Neutrophil (primary cell): ENCODE measurements around the gene DNAH17.

ENCODE experiments used
- H3K27ac ChIP-seq: fragments of 200-600 bp; sonication (generic); 2 replicates; pipeline ENCODE4 v1.5.1; 2016; ENCODE audit warnings: mild to moderate bottlenecking, moderate library complexity
- H3K27me3 ChIP-seq: fragments of 200-600 bp; sonication (generic); 2 replicates; pipeline ENCODE4 v1.6.0; 2016; ENCODE audit warnings: mild to moderate bottlenecking
- H3K36me3 ChIP-seq: fragments of 200-600 bp; sonication (generic); 2 replicates; pipeline ENCODE4 v1.5.1; 2017
- H3K4me1 ChIP-seq, 2 experiments: fragments of 200-600 bp in 1 of 2; sonication (generic) in 1 of 2; 1 replicate in 1 of 2; 2 replicates in 1 of 2; pipeline versions ENCODE4 v1.5.1 to v1.6.1; 2013 to 2016; ENCODE audit warnings: low read depth in 1 of 2, low read length in 1 of 2, mild to moderate bottlenecking in 1 of 2, moderate library complexity in 1 of 2; ENCODE audit not compliant: control insufficient read depth in 1 of 2, insufficient read depth in 1 of 2
- H3K4me3 ChIP-seq, 2 experiments: fragments of 200-600 bp in 1 of 2; sonication (generic) in 1 of 2; 1 replicate in 1 of 2; 2 replicates in 1 of 2; pipeline ENCODE4 v1.5.1; 2013 to 2016; ENCODE audit warnings: low read depth in 1 of 2, low read length in 1 of 2, mild to moderate bottlenecking in 1 of 2, moderate library complexity in 1 of 2
- H3K9me3 ChIP-seq: fragments of 200-600 bp; sonication (generic); 2 replicates; pipeline ENCODE4 v1.5.1; 2016
- TF ChIP-seq, protein P1 (sequence below): fragments of 200-600 bp; sonication (generic); IDR thresholded peaks from 2 replicates; pipeline ENCODE4 v1.5.1; 2016; ENCODE audit warnings: antibody characterized with exemption

The DNAH17 gene

DNA sequence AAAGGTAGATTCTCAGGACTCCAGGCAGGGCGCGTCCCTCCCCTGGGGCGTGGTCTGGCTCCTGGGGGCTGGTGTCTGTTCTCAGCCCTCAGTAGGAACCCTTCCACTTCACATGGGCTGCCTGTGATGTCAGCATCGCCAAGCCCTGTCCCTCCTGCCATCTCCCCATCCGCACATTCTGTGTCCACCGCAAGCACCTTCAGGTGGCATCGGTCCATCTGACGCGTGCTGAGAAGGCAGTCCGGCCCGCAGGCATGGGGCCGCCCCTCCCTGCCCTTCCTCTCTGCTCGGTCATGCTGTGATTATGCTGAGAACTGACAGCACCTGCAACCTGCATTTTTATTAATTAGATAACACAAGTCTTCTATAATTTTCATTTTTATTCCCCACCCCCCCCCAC is 12.7 kb upstream of the DNAH17 start:
- TF ChIP-seq, protein P1, sequence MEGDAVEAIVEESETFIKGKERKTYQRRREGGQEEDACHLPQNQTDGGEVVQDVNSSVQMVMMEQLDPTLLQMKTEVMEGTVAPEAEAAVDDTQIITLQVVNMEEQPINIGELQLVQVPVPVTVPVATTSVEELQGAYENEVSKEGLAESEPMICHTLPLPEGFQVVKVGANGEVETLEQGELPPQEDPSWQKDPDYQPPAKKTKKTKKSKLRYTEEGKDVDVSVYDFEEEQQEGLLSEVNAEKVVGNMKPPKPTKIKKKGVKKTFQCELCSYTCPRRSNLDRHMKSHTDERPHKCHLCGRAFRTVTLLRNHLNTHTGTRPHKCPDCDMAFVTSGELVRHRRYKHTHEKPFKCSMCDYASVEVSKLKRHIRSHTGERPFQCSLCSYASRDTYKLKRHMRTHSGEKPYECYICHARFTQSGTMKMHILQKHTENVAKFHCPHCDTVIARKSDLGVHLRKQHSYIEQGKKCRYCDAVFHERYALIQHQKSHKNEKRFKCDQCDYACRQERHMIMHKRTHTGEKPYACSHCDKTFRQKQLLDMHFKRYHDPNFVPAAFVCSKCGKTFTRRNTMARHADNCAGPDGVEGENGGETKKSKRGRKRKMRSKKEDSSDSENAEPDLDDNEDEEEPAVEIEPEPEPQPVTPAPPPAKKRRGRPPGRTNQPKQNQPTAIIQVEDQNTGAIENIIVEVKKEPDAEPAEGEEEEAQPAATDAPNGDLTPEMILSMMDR = no peak
- Histone ChIP-seq H3K4me1 (peaks cover 43 to 63% of the 10 kb centered on the region in 2 experiments), H3K27me3 (no peaks in the 10 kb centered on the region), H3K27ac (peak overlapping the region; percentile 95), H3K4me3 (no peak overlapping the region), H3K36me3 (no peaks in the 10 kb centered on the region), H3K9me3 (no peaks in the 10 kb centered on the region)

DNA sequence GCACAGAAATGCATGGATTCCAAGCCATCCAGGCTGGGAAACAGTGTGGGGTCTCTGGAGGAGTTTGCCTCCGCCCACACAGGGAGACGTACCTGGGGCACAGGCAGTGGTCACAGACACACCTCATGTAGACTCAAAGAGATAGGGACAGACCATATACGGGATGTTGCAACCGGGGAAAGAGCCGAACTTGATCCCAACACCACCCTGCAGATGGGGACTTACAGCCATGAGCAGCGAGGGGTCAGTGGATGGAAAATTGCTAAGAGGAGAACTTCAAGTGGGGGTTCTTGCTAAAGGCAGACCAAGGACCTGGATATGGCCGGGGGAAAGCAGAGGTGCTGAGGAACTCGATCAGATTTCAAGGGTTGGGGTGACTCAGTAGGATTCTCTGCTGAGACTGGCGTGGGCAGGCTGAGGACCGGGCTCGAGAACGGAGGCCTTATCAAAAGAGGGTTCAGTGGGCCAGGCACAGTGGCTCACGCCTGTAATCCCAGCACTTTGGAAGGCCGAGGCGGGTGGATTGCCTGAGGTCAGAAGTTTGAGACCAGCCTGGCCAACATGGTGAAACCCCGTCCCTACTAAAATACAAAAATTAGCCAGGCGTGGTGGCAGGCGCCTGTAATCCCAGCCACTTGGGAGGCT is 12.0 kb upstream of the DNAH17 start:
- Histone ChIP-seq H3K27ac (no peak overlapping the region), H3K9me3 (no peaks in the 10 kb centered on the region), H3K4me3 (no peak overlapping the region), H3K27me3 (no peaks in the 10 kb centered on the region), H3K4me1 (peaks cover 40 to 58% of the 10 kb centered on the region in 2 experiments), H3K36me3 (no peaks in the 10 kb centered on the region)
- TF ChIP-seq, protein P1 = no peak

DNA sequence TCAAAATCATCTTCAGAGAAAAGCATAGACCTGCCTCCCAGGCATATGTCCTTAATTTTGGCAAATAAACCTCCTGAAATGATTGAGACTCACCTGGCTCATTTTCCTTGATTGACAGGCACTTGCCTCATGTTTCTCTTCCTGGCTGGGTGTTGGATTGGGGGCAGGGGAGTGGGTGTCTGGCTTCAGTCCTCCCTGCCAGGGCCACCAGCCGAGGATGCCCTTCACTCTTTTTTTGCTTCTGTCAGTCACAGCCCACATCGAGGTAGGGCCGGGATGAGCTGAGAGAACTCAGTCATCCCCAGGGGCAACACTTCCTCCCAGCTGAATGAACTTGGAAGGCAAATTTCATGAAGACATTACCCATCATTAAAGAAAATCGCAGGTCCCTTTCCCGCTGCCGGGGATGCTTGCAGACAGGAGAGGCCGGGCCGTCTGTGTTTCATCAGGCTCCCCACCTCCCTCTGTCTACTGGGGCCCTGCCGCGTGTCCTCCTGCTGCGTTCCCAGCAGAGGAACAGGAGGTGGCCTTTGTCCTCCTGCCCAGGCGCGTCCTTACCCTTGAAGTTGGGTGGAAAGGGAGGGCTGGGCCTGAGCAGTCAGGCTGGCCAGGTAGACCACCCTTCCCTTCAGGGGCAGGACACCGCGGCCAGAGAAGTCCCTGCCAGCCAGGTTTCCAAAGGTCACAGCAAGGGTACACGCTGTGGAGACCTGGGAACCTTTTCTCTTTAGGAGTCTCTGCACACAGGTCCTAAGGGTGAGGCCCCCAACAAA is 11.2 kb upstream of the DNAH17 start:
- Histone ChIP-seq H3K9me3 (no peaks in the 10 kb centered on the region), H3K27ac (no peak overlapping the region), H3K27me3 (no peaks in the 10 kb centered on the region), H3K4me1 (peaks cover 33 to 51% of the 10 kb centered on the region in 2 experiments), H3K36me3 (no peaks in the 10 kb centered on the region), H3K4me3 (no peak overlapping the region)
- TF ChIP-seq, protein P1 = no peak

DNA sequence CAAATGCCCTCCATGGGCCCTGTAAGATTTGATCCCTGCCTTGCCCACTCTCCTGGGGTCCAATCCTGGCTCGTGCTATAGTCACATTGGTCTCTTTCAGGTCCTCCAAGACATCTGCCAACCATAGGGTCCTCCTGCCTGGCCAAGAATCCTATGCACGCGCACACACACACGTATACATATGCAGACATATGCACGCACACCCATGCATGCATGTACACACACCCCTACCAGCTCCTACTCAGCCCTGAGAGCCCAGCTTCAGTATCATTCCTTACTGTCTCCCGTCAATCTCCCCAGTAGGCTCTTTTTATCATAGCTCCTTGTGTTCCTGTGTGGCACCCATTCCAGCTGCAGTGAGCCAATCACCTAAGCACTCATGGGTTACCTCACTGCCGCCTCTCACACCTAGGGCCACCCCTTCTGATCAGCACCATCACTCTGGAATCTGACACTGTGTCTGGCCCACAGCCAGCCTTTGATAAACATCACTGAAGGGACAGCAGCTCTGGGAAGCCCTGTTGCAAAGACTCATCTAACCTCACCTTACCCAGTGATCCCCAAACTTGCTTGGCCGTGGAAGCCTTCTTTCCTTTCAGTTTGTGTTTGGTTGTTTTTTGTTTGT is 7.9 kb upstream of the DNAH17 start:
- H3K9me3 ChIP-seq = no peaks in the 10 kb centered on the region
- H3K27me3 ChIP-seq = no peaks in the 10 kb centered on the region
- H3K4me1 ChIP-seq = peaks cover 0 to 22% of the 10 kb centered on the region in 2 experiments
- no peak overlapping the region for H3K4me3 ChIP-seq
- H3K36me3 ChIP-seq = no peaks in the 10 kb centered on the region
- TF ChIP-seq, protein P1 = no peak
- H3K27ac ChIP-seq = no peak overlapping the region

DNA sequence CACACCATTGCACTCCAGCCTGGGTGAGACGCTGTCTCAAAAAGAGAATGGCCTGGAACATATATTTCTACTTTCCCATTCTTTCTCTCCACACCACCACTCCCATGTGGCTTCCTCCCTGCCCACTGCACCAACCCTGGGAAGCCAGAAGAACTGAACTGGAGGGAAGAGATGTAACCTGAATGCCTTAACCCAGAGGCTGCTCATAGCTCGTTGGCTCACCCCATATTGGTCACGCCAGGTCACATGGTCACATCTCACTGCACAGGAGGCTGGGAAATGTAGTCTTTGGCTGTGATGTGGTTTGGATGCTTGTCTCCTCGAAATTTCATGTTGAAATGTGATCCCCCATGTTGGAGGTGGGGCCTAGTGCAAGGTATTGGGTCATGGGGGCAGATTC is 5.9 kb upstream of the DNAH17 start:
- TF ChIP-seq, protein P1 = no peak
- no peak overlapping the region for H3K4me3 ChIP-seq
- no peak overlapping the region for H3K27ac ChIP-seq
- H3K4me1 ChIP-seq = peaks cover 17 to 30% of the 10 kb centered on the region in 2 experiments
- no peaks in the 10 kb centered on the region for H3K36me3 ChIP-seq
- no peaks in the 10 kb centered on the region for H3K9me3 ChIP-seq
- no peaks in the 10 kb centered on the region for H3K27me3 ChIP-seq
